ENCODE measurements around the gene SEPTIN3.

The SEPTIN3 gene

GRCh38 chr22:42001706-42002105 is 32.5 kb downstream of the SEPTIN3 start:
- H3K4me2 ChIP-seq, result no peak overlapping the region
- no peaks in the 10 kb centered on the region for H3K79me2 ChIP-seq (ENCODE audit: insufficient read depth, low read depth)
- no peak overlapping the region for H3K4me3 ChIP-seq (IDR thresholded peaks at IDR 0.05; ENCODE audit: insufficient read depth, low read depth, low read length)
- peaks cover 13% of the 10 kb centered on the region for H3K4me1 ChIP-seq (ENCODE audit: low read depth, poor library complexity, severe bottlenecking)
- no peak for TF ChIP-seq CTCF (conservative IDR thresholded peaks at IDR 0.05; ENCODE audit: low read depth, low read length)
- no peak overlapping the region for H3K9ac ChIP-seq
- no peak overlapping the region for H3K27ac ChIP-seq
- H3K27me3 ChIP-seq (ENCODE audit: insufficient read depth, low read depth), result no peaks in the 10 kb centered on the region
- H3K36me3 ChIP-seq (ENCODE audit: insufficient read depth), result no peaks in the 10 kb centered on the region
- H2AFZ ChIP-seq (ENCODE audit: low read depth), result no peak overlapping the region
- no peaks in the 10 kb centered on the region for H4K20me1 ChIP-seq (ENCODE audit: insufficient read depth)

- Histone ChIP-seq H3K79me2 (ENCODE audit: insufficient read depth, low read depth) (no peaks in the 10 kb centered on the region), H3K27ac (no peak overlapping the region), H4K20me1 (ENCODE audit: insufficient read depth) (no peaks in the 10 kb centered on the region), H3K9ac (no peak overlapping the region), H3K36me3 (ENCODE audit: insufficient read depth) (no peaks in the 10 kb centered on the region), H3K4me2 (no peak overlapping the region), H3K4me3 (IDR thresholded peaks at IDR 0.05; ENCODE audit: insufficient read depth, low read depth, low read length) (no peak overlapping the region), H3K27me3 (ENCODE audit: insufficient read depth, low read depth) (no peaks in the 10 kb centered on the region), H3K4me1 (ENCODE audit: low read depth, poor library complexity, severe bottlenecking) (no peaks in the 10 kb centered on the region), H2AFZ (ENCODE audit: low read depth) (no peak overlapping the region)
- TF ChIP-seq CTCF (conservative IDR thresholded peaks at IDR 0.05; ENCODE audit: low read depth, low read length), result no peak
Observed at GRCh38 chr22:42007922-42008321, 38.7 kb downstream of the SEPTIN3 start.

- no peak overlapping the region for H3K9ac ChIP-seq
- no peaks in the 10 kb centered on the region for H3K27me3 ChIP-seq (ENCODE audit: insufficient read depth, low read depth)
- no peak overlapping the region for H3K4me2 ChIP-seq
- no peak overlapping the region for H2AFZ ChIP-seq (ENCODE audit: low read depth)
- H3K36me3 ChIP-seq (ENCODE audit: insufficient read depth), result no peaks in the 10 kb centered on the region
- H3K79me2 ChIP-seq (ENCODE audit: insufficient read depth, low read depth), result no peaks in the 10 kb centered on the region
- no peak for TF ChIP-seq CTCF (conservative IDR thresholded peaks at IDR 0.05; ENCODE audit: low read depth, low read length)
- no peak overlapping the region for H3K27ac ChIP-seq
- no peak overlapping the region for H3K4me3 ChIP-seq (IDR thresholded peaks at IDR 0.05; ENCODE audit: insufficient read depth, low read depth, low read length)
- no peaks in the 10 kb centered on the region for H4K20me1 ChIP-seq (ENCODE audit: insufficient read depth)
- H3K4me1 ChIP-seq (ENCODE audit: low read depth, poor library complexity, severe bottlenecking), result no peaks in the 10 kb centered on the region
Observed at GRCh38 chr22:42010778-42011177, 41.5 kb downstream of the SEPTIN3 start.

GRCh38 chr22:42013385-42013784 is 44.1 kb downstream of the SEPTIN3 start:
- Histone ChIP-seq H3K4me2 (no peak overlapping the region), H3K4me3 (IDR thresholded peaks at IDR 0.05; ENCODE audit: insufficient read depth, low read depth, low read length) (no peak overlapping the region), H3K4me1 (ENCODE audit: low read depth, poor library complexity, severe bottlenecking) (no peaks in the 10 kb centered on the region), H3K79me2 (ENCODE audit: insufficient read depth, low read depth) (no peaks in the 10 kb centered on the region), H2AFZ (ENCODE audit: low read depth) (no peak overlapping the region), H3K9ac (no peak overlapping the region), H4K20me1 (ENCODE audit: insufficient read depth) (no peaks in the 10 kb centered on the region), H3K27ac (no peak overlapping the region), H3K36me3 (ENCODE audit: insufficient read depth) (no peaks in the 10 kb centered on the region), H3K27me3 (ENCODE audit: insufficient read depth, low read depth) (no peaks in the 10 kb centered on the region)
- TF ChIP-seq CTCF (conservative IDR thresholded peaks at IDR 0.05; ENCODE audit: low read depth, low read length), result no peak

Data from KMS-11 (cell line).